Esophagus muscularis mucosa (tissue), 4 donors: ENCODE measurements around the gene TSEN15.

Experiments used
- CTCF ChIP-seq, 3 experiments: fragments of 200-600 bp in 2 of 3; fragments of 450-650 bp in 1 of 3; sonication (generic) in 2 of 3; IDR thresholded peaks; one replicate each; pipeline ENCODE4 v1.5.1; 2017 to 2019; ENCODE audit warnings: antibody characterized with exemption in 3 of 3, mild to moderate bottlenecking in 2 of 3, moderate library complexity in 1 of 3
- EP300 ChIP-seq: sonication (generic); formaldehyde crosslinking; IDR thresholded peaks from one replicate; pipeline ENCODE4 v1.6.1; 2017; ENCODE audit warnings: antibody characterized with exemption
- POLR2A ChIP-seq: fragments of 450-650 bp; IDR thresholded peaks from one replicate; pipeline ENCODE4 v1.6.1; 2017; ENCODE audit warnings: antibody characterized with exemption, moderate library complexity, mild to moderate bottlenecking, low read depth

- no peak for TF ChIP-seq EP300
- no peak for TF ChIP-seq CTCF (IDR thresholded peaks at IDR 0.05)
- TF ChIP-seq POLR2A, result no peak
Observed at GRCh38 chr1:184033711-184034167, 17.8 kb upstream of the TSEN15 start.
